ENCODE measurements around the gene SPTBN1. TPM values are rescaled to one million over a fixed set of nuclear protein-coding genes. Genes with fewer than 3 reads are reported as not detected.

SPTBN1 gene
- total RNA-seq, 2 donors from 2014 or later: 179 to 194 TPM

GRCh38 chr2:54423213-54423612, 32.9 kb upstream of the SPTBN1 start:
- H3K9me3 Mint-ChIP-seq: no peaks in the 10 kb centered on the region
- H3K27me3 Mint-ChIP-seq (ENCODE audit: insufficient read depth): no peaks in the 10 kb centered on the region
- no peak overlapping the region for H3K4me3 ChIP-seq (ENCODE audit: low read length)
- no peak for TF ChIP-seq CTCF (conservative IDR thresholded peaks at IDR 0.05)
- no peaks in the 10 kb centered on the region for H3K9me3 ChIP-seq (ENCODE audit: control insufficient read depth, low read length)
- H3K36me3 ChIP-seq (ENCODE audit: control insufficient read depth, insufficient read depth, low read length): no peaks in the 10 kb centered on the region
- H3K27me3 ChIP-seq (ENCODE audit: control insufficient read depth, insufficient read depth, low read length, poor library complexity, severe bottlenecking): no peaks in the 10 kb centered on the region
- 91% methylated on average over 1 of the region's 2 CpGs; no CpG with 5 or more reads in 1 of the 2 experiments for WGBS, 2 experiments (ENCODE audit: insufficient coverage in 1 of 2, insufficient read length in 1 of 2)
- no peaks in the 10 kb centered on the region for H3K36me3 Mint-ChIP-seq (ENCODE audit: low read depth)
- H3K4me3 Mint-ChIP-seq: no peak overlapping the region
- H3K4me1 Mint-ChIP-seq: peaks cover 3% of the 10 kb centered on the region
- H3K27ac ChIP-seq (ENCODE audit: low read depth, low read length): no peak overlapping the region
- no peak for DNase-seq
- H3K4me1 ChIP-seq (ENCODE audit: control insufficient read depth, insufficient read depth, low read length): no peaks in the 10 kb centered on the region
- H3K9ac ChIP-seq (ENCODE audit: extremely low read depth, low read length, poor library complexity, severe bottlenecking): no peak overlapping the region
- no peak overlapping the region for H3K27ac Mint-ChIP-seq

DNA sequence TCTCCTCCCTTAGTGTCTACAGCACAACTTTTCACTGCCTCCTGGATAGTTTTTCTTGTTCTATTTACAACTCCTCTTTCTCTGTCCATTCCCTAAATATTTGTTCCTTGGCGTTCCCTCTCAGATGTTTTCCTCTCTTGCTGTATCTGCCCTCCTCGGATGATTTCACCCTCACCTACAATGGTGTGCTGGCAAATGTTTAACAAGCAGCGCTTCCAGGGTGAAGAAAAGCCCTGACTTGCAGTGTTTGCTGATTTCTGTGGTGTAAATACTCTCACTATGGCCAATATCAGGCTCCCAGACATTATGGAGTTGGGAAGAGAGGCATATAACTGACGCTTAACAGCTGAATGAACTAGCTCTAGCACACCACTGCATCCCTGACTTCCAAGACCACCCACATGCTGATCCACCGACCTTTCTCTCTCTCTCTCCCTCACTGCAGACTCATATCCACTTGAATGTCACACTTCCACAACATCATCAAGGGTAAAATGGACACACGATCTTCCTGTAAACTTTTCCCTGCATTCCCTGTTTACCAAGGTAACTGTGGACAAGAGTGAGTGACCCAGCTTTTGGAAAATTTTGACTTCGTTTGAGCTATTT, 31.5 kb upstream of the SPTBN1 start:
- no peaks in the 10 kb centered on the region for H3K27me3 Mint-ChIP-seq (ENCODE audit: insufficient read depth)
- H3K4me1 ChIP-seq (ENCODE audit: control insufficient read depth, insufficient read depth, low read length): no peaks in the 10 kb centered on the region
- TF ChIP-seq CTCF (conservative IDR thresholded peaks at IDR 0.05): no peak

GRCh38 chr2:54428108-54428831, 27.9 kb upstream of the SPTBN1 start:
- Mint-ChIP-seq H3K4me3 (no peak overlapping the region), H3K9me3 (no peaks in the 10 kb centered on the region), H3K27me3 (ENCODE audit: insufficient read depth) (no peaks in the 10 kb centered on the region), H3K4me1 (peaks cover 10% of the 10 kb centered on the region), H3K27ac (no peak overlapping the region), H3K36me3 (ENCODE audit: low read depth) (no peaks in the 10 kb centered on the region)
- Histone ChIP-seq H3K4me1 (ENCODE audit: control insufficient read depth, insufficient read depth, low read length) (peaks cover 5% of the 10 kb centered on the region), H3K9me3 (ENCODE audit: control insufficient read depth, low read length) (no peaks in the 10 kb centered on the region), H3K36me3 (ENCODE audit: control insufficient read depth, insufficient read depth, low read length) (no peaks in the 10 kb centered on the region), H3K9ac (ENCODE audit: extremely low read depth, low read length, poor library complexity, severe bottlenecking) (no peak overlapping the region), H3K4me3 (ENCODE audit: low read length) (no peak overlapping the region), H3K27me3 (ENCODE audit: control insufficient read depth, insufficient read depth, low read length, poor library complexity, severe bottlenecking) (no peaks in the 10 kb centered on the region), H3K27ac (ENCODE audit: low read depth, low read length) (no peak overlapping the region)
- 86 to 100% methylated on average over 1 to 3 of the region's 3 CpGs for WGBS, 2 experiments (ENCODE audit: insufficient coverage in 1 of 2, insufficient read length in 1 of 2)
- DNase-seq: no peak
- TF ChIP-seq CTCF (conservative IDR thresholded peaks at IDR 0.05): no peak

More for the DNA sequence above, 31.5 kb upstream of the SPTBN1 start:
- Mint-ChIP-seq H3K4me1 (peaks cover 3% of the 10 kb centered on the region), H3K4me3 (no peak overlapping the region), H3K36me3 (ENCODE audit: low read depth) (no peaks in the 10 kb centered on the region), H3K9me3 (no peaks in the 10 kb centered on the region), H3K27ac (no peak overlapping the region)
- 84 to 85% methylated on average over 3 to 7 of the region's 7 CpGs for WGBS, 2 experiments (ENCODE audit: insufficient coverage in 1 of 2, insufficient read length in 1 of 2)
- Histone ChIP-seq H3K9ac (ENCODE audit: extremely low read depth, low read length, poor library complexity, severe bottlenecking) (no peak overlapping the region), H3K36me3 (ENCODE audit: control insufficient read depth, insufficient read depth, low read length) (no peaks in the 10 kb centered on the region), H3K9me3 (ENCODE audit: control insufficient read depth, low read length) (no peaks in the 10 kb centered on the region), H3K27me3 (ENCODE audit: control insufficient read depth, insufficient read depth, low read length, poor library complexity, severe bottlenecking) (no peaks in the 10 kb centered on the region), H3K4me3 (ENCODE audit: low read length) (no peak overlapping the region), H3K27ac (ENCODE audit: low read depth, low read length) (no peak overlapping the region)
- no peak for DNase-seq

Measured in endodermal cell (in vitro differentiated cells).